22Rv1 (cell line): ENCODE data around the gene EDC4.
"Not testable (repeated sequence)": the region's sequence is repeated elsewhere in the genome, so short reads cannot be mapped to it uniquely, and the experiment has no call there.

Experiments
- H3K27ac ChIP-seq: fragments of 450-650 bp; 2 replicates; pipeline ENCODE4 v1.5.1; 2017
- CTCF ChIP-seq: fragments of 450-650 bp; IDR thresholded peaks from 2 replicates; pipeline ENCODE4 v1.5.1; 2017; ENCODE audit warnings: mild to moderate bottlenecking
- ZFX ChIP-seq: fragments of 450-650 bp; IDR thresholded peaks from 2 replicates; pipeline ENCODE4 v1.6.1; 2017; ENCODE audit warnings: antibody characterized with exemption, borderline replicate concordance

EDC4 gene

GRCh38 chr16:67914758-67915495 is 42.1 kb downstream of the EDC4 start:
- TF ChIP-seq ZFX (no peak), CTCF (no peak)
- no peak overlapping the region for H3K27ac ChIP-seq

- H3K27ac ChIP-seq = not testable (repeated sequence)
Measured at GRCh38 chr16:67915496-67915769, 42.6 kb downstream of the EDC4 start.

DNA sequence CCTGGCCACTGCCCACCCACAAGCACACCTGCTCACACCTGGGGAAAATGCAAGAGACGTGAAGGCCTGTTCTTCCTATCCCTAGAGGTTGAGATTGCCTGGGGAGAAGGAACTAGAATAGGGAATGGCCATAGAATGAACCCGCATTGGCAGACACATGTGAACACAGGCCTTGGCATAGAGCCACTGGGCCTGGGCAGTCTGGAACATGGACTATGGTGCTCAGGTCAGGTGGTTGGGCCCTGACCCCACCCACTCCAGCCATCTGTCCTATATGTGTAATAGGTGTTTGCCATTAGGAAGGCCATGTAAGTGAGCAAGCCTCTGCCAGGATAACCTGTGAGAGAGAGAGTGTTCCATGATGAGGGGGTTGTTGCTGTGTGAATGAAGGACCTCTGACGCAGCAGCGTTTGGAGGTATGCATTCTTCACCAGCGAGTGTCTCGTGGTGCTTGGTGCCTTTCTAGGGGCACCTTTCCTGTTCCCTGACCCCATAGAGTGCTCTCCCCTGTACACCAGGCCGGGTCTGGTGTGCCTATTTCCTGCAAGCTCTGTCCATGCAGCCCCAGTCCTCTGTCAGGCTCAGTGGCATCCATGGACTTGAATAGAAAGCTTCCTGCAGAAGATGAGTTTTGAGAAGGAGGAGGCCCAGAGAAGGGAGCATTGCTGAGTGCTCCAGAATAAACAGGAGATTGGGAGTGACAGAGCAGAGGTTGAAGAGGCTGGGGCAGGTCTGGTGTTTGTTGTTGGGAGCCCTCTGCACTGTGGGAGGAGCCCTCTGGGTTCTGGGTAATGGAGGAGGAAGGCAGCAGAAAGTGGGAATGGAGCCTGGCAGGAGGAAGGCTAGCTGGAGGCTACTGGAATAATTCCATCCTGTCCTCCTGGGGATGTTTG is 43.2 kb downstream of the EDC4 start:
- H3K27ac ChIP-seq = no peak overlapping the region
- no peak for TF ChIP-seq CTCF
- TF ChIP-seq ZFX = no peak

- TF ChIP-seq CTCF = no peak
- TF ChIP-seq ZFX = no peak
- H3K27ac ChIP-seq = no peak overlapping the region
Measured at GRCh38 chr16:67917140-67917851, 44.4 kb downstream of the EDC4 start.

DNA sequence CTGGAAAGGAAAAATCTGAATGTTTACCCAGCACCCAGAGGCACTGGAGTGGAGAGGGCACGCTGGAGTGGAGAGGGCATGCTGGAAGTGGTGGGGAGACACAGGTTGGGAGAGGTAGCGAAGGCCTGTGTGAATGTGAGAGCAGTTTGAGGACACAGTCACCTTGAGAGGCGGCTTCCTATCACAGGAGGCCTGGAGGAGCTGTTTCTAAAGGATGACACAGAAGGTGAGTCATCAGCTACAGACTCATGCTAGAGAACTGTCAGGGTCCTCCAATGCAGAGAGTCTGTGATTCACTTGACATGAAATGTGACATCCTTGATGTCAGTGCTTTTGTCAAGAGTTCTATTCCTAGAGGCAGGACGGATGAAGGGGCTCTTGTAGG is 45.0 kb downstream of the EDC4 start:
- TF ChIP-seq ZFX (no peak), CTCF (no peak)
- H3K27ac ChIP-seq = no peak overlapping the region

DNA sequence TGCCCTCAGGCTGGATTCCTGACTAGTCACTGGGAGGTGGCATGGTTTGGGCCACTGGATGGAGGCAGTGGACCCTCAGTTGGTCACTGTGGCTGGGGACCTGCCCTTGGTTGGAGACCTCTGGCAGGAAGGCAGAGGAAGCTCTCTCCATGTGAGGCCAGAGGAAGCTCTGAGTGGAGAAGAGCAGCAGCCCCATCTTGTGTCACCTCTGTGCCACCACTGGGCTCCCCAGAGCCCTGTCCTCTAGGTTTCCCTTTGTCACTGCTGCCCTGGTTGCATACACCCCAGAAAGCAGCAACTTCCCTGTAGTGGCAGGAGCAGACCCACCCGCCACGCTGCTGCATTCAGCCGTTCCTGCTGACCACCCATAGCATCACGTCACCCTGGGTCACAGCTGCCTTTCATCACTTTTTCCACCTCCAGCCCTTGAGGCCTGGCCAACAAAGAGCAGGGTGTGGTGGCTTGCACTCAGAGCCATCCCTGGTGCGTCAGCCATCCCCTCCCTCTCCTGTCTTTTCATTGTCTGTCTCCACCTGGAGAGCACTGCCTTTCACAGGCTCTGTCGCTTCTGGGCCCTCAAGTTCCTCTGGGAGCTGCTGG is 46.9 kb downstream of the EDC4 start:
- H3K27ac ChIP-seq = no peak overlapping the region
- TF ChIP-seq ZFX = no peak
- TF ChIP-seq CTCF = no peak

- peak overlapping the region; percentile 54 for H3K27ac ChIP-seq
Measured at GRCh38 chr16:67922221-67922620, 49.4 kb downstream of the EDC4 start.

More at GRCh38 chr16:67922221-67922620, 49.4 kb downstream of the EDC4 start:
- TF ChIP-seq ZFX (no peak), CTCF (no peak)
